ENCODE measurements around the gene GPR15LG.

GRCh38 chr10:84197643-84198042, 24.0 kb downstream of the GPR15LG start:
- TF ChIP-seq CTCF (IDR thresholded peaks at IDR 0.05; ENCODE audit: low read length) (no peak), EZH2 (IDR thresholded peaks at IDR 0.05; ENCODE audit: borderline replicate concordance, low read length) (no peak)
